CD1c-positive myeloid dendritic cell (primary cell): Measurements from ENCODE around the gene IGFN1.
"Not testable (repeated sequence)": the region's sequence is repeated elsewhere in the genome, so short reads cannot be mapped to it uniquely, and the experiment has no call there.

ENCODE experiments used
- DNase-seq: peaks from one replicate; pipeline ENCODE4 v3.0.0-alpha.2; 2016; ENCODE audit errors: extremely low spot score

Gene IGFN1

DNA sequence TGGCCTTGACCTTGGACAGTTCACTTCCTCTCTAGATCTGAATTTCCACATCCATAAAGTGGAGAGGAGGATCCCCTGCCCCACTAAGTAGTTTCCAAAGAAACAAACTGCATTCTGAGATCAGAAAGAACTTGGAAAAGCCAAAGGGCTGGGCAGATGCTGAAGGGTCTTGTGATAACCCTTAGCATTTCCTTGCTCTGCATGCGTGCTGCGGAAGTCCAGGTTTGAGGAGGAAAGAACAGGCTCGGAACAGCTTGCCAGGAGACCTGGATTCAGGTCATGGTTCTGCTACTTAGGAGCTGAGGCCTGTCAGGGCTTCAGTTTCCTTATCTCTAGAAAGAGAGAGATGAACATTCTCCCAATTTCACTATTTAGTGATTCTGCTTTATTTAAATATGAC is 27.2 kb downstream of the IGFN1 start:
- no peak for DNase-seq

DNA sequence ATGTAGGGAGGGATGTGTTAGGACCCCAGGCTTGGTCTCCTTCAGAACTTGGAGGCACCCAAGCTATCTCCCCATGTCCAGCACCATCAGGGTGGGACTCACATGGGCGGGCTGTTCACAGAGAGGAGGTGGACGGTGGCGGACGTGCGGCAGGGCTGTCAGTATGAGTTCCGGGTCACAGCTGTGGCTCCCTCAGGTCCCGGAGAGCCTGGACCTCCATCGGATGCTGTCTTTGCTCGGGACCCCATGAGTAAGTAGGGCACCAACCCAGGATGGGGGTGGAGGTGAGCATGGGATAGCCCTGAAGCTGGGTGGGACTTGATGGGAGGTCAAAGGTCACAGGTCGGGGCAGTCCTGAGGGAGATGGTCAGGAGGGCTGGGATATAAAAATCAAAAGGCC is 27.8 kb downstream of the IGFN1 start:
- DNase-seq = no peak

DNA sequence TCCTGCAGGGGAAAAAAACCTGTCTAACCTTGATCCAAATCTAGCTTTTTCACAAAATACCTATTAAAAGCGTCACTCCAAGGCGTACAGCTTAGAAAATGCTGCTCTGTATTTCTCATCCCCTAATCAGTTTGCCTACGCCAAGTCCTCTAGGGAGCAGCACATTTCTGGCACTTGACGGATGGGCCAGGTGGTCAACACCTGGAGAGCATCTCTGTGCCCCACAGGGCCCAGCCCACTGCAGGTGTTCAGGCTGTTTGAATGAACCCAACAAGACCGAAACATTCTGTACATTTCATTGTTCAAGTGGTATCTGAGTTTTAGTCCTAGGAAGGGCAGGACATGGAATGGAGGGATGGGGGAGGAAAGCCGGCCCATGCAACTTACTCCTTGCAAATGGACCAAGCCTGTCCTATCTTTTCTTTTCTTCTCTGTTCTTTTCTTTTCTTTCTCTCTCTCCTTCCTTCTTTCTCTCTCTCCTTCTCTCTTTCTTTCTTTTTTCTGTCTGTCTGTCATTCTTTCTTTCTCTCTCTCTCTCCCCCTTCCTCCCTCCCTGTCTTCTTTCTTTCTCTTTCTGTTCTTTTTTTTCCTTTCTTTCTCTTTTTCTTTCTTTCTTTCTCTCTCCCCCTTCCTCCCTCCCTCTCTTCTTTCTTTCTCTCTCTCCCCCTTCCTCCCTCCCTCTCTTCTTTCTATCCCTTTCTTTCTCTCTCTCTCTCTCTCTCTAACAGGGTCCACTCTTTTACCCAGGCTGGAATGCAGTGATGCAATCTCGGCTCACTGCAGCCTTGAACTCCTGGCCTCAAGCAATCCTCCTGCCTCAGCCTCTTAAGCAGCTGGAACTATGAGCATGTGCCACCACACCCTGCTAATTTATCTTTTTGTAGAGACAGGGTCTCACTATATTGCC is 29.1 kb downstream of the IGFN1 start:
- no peak for DNase-seq

DNA sequence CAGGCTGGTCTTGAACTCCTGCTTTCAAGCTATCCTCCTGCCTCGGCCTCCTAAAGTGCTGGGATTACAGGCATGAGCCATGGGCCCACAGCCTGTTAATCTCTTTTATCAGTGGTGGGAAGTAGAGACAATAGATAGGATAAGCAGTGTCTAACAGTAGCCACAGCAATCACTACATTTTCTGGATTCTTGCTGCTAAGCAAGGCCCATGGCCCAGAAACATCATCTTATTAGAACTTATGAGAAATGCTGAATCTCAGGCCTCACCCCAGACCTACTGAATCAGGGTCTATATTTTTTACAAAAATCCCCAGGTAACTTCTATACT is 29.7 kb downstream of the IGFN1 start:
- DNase-seq = no peak

DNA sequence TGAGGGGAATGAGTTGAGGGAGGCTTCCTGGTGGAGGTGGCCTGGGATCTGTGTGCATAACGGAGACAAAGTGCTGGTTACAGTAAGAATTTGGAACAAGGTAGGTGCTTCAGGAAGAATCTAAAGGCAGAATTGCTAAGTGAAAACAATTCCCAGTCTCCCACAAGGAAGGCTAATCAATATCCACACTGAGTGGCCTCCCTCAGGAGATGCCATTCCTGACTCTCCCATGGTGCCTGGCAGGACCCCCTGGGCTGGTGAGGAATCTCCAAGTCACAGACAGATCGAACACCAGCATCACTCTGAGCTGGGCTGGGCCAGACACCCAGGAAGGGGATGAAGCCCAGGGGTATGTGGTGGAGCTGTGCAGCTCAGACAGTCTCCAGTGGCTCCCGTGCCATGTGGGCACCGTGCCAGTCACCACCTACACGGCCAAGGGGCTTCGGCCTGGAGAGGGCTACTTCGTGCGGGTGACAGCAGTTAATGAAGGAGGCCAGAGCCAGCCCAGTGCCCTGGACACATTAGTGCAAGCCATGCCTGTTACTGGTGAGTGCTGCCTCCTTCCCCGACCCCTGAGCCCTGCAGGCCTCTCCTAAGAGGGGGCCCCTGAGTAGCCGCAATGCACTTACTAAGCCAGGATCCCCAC is 30.7 kb downstream of the IGFN1 start:
- DNase-seq = no peak

DNA sequence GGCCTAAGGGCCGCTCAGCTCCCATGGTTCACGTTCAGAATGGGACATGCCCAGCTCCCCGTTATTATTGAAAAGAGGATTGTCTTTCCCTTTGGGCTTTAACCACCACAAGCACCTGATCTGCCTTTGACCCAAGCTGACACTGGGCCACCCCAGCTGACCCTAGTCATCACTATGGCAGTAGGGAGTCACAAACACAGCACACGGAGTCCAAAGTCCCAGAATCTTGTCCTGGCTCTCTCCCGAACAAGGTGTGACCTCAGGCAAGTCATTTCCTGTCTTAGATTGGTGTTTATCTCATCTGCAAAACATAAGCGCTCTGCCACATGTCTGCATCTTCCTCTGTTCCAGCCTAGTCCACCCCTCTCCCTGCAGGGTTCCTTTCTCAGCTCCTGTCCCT is 31.5 kb downstream of the IGFN1 start:
- DNase-seq = no peak

DNA sequence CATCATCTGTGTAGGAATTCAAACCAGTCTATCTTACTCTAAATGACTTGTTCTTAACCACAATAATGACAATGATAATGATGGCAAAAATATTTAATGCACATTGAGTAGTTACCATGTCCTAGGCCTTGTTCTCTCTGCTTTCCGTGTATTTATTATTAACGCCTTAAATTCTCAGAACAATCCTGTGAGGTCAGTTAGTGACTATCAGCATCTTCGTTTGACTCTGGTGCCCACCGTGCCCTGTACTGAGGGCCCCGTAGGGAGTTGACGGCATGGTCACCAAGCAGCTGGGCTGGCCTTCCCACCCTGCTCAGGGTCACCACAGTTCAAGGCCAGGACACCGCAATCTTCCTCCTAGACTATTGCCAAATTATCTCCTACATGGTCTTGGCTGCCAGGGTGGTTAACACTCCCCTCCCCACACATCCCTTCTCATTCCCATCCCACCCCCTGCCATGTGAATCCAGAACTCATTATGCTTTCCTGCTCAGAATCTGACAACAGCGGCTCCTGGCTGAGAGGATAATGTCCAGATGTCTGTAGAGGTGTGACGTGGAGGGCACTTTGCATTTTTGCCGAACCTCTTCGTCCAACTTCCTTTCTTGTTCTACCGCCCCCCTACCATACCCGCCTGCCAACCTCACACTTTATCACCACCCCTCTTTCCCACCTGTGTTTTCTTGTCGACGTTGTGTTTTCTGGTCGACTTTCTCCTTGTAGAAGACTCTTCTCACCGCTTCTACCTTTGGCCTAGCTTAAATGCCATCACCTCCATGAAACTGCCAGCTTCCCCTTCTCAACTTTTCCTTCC is 33.4 kb downstream of the IGFN1 start:
- no peak for DNase-seq

DNA sequence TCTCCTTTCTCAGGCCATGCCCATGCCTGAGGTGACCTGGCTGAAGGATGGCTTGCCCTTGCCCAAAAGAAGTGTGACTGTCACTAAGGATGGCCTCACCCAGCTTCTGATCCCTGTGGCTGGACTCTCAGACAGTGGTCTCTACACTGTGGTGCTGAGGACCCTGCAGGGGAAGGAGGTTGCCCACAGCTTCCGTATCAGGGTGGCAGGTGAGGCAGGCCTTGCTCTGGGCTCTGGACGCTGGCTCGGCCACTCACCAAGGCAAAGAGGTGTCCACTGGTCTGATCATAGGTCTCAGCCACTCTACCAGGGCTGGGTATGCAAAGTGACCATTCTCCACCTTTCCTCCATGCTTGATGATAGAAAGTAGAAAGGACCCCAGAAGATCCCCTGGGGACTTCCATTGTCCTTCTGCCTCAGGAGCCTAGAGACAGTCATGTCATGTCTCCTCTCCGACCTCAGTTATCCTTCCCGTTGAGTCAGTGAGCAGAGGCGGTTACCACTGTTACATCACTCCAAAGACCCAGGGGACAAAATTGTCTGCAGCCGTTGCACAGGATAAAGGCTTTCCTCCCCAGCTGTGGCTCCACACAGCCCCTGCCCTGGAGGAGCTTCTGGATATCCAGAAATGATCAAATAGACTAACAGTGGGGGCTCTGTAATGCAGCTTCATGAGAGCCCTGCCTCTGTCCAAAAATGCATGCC is 34.2 kb downstream of the IGFN1 start:
- no peak for DNase-seq

DNA sequence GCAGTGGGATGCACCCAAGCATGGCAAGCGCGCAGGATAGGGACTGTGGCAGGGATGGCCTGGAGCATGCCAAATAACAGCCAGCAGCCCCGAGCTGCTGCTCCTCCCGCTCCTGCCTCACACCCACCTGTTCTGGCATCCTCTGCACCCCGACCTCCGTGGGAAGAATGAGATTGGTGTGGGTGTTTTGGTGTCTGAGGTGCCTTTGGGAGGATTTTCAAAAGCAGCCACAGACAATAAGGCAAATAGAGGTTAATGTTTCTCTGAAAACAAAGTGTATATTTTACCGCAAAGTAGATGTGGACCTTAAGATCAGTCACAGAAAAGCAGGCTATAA is 35.5 kb downstream of the IGFN1 start:
- no peak for DNase-seq

DNA sequence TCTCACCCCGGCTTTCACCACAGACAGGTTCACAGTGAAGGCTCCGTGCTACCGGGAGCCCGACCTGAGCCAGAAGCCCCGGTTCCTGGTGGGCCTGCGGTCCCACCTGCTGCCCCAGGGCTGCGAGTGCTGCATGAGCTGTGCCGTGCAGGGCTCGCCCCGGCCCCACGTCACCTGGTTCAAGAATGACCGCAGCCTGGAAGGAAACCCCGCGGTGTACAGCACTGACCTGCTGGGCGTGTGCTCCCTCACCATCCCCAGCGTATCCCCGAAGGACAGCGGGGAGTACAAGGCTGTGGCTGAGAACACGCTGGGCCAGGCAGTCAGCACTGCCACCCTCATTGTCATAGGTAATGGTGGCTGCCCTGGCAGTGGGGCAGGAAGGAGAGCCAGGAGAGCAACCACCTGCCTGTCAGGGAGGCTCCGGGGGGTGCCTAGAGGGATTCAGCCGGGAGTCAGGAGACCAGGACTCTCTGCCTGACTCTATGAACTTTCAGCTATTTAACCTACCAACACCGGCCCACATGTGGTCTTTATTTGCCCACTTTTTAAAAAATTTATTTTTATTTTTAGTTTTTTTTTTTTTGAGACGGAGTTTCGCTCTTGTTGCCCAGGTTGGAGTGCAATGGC is 36.4 kb downstream of the IGFN1 start:
- no peak for DNase-seq

DNA sequence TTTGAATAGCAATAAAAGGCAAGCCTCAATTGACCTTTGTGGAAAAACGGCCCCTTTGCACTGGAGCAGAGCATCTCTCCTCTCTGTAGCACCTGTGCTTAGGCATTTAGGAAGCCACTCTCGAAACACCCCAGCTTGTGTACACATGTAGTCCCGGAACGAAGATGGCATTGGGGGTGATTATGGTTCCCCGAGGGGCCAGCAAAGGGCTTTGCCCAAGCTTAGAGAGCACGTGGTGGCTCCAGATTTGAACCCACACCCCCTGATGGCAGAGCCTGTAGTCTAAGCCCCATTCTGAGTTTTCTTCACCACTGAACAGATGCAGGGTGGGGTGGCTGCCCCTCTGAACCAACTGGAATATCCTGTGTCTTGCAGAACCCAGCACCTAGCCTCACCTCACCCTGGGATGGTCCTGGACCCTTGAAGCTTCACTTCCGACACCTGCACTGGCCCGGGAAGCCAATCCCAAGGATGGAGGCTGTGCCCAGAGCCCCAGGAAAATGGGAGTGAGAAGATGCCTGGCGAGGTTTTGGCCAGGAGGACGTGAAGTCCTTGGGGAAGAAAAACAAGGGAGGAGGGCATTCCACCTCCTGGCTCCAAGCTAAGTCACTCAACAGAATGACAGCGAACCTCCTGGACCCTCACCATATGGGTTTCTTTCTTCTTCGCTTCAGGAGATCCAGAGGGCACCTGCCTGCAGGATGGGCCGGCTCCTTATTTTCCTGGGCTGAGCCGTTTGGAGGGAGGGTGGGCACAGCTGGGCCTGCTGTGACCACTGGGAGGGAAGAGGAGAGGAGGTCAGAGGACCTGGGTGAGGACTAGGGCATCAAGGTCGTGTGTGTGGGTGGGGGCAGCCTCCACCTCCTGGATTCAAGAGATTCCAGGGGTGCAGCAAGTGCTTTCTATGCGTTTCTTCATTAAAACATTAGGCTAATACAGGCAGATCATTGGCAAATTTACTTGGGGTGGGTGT is 37.7 kb downstream of the IGFN1 start:
- DNase-seq = no peak

DNA sequence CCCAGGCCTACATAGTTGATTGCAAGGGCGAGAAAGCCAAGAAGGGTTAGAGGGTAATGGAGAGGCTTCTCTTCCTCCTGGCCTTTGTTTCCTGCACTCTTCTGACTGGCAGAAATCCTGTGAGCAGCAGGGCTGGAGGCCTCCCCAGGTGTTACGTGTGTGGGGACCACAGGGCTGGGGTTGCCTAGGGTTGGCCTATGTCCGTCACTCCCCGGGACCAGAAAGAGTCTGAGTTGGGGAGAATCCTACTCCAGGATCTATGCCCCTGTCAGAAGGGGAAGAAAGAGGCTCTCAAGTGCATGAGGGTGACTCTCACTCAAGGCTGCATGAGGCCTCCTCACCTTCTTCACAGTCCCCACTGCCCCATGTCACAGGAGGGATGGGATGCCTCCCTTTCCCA is 38.5 kb downstream of the IGFN1 start:
- no peak for DNase-seq

DNA sequence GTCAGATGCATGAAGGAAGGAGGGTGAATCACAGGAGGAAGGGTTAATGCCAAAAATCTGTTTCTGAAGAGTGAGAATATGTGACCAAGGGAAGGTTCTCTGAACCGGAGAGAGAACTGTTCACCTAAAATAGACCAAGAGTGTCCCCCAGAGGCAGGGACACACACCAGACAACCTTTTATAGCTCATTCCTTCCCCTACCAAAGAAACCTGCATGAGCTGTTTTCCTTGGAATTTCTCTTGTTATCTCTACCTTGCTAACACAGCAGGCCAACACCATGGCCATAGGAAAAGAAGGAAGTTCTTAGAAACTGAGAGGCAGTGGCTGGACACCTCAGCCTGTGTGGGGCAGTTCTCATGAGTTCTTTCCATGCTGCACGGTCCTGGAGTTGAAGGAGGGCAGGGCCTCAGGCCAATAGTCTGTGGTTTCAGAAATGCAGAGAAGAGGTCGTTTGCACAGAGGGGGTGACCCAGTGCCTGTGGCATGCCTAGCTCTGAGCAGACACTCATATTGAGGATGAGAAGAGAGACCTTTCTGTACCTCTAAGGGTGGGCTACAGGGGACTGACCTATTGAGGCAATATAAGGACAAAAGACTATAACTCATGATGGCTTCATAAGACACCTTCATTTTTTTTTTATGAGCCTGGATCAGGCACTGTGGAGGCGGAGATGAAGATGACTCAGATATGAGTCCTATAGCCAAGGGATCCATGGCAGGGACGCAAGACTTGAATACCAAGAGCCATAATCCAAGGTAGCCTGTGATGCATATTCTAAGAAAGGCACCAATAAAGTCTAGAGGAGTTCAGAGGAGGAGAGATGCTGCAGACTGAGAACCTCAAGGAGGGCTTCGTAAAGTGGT is 39.4 kb downstream of the IGFN1 start:
- no peak for DNase-seq

DNA sequence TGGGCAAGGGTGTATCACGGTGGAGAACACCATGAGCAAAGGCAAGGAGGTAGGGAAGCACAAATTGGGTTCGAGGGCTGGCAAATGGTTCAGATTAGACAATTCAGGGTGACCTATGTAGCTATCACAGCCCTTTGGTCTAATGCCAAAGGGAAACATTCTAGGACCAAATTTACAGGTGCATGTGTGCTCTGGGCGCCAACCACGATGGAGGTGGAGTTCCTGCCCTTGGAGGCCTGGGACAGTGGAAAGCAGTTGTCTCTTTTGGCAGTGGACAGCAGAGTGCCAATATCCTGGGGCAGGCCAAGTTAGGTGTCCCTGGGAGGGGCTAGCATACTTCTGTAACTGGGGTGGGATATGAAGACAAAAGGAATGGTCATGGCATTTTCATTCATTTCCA is 40.1 kb downstream of the IGFN1 start:
- no peak for DNase-seq

DNA sequence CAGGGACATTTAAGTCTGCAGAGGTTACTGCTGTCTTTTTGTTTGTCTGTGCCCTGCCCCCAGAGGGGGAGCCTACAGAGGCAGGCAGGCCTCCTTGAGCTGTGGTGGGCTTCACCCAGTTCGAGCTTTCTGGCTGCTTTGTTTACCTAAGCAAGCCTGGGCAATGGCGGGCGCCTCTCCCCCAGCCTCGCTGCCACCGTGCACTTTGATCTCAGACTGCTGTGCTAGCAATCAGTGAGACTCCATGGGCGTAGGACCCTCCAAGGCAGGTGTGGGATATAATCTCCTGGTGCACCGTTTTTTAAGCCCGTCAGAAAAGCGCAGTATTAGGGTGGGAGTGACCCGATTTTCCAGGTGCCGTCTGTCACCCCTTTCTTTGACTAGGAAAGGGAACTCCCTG is 49.0 kb downstream of the IGFN1 start:
- DNase-seq = not testable (repeated sequence)

DNA sequence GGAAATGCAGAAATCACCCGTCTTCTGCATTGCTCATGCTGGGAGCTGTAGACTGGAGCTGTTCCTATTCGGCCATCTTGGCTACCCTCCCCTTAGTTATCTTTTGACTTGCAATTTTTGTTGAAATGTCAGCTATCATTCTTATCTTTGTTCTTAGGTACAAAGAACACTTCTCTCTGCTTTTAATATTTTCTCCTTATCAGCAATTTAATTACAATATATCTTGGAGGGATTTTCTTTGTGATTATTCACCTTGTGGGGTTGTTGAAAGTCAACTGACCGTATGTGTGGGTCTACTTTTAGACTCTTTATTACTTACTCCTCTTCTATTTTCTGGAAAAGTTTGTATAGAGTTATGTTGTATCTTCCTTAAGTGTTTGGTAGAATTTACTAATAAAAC is 49.5 kb downstream of the IGFN1 start:
- no peak for DNase-seq

DNA sequence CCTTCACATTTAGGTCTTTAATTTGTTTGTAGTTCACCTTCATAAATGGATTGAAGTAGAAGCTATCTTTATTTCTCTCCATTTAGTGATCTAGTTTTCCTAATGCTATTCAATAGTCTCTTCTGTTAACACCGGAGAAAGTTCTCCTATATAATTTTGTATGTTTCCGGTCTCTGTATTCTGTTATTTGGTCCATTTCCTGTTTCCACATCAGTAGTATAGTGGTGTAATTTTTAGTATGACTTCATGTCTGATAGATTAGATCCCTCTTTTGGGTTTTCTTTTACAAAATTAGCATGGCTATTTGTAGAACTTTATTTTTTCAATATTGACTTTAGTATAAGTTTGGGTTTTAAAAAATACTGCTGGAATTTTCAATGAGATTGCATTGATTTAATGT is 51.1 kb downstream of the IGFN1 start:
- DNase-seq = no peak

DNA sequence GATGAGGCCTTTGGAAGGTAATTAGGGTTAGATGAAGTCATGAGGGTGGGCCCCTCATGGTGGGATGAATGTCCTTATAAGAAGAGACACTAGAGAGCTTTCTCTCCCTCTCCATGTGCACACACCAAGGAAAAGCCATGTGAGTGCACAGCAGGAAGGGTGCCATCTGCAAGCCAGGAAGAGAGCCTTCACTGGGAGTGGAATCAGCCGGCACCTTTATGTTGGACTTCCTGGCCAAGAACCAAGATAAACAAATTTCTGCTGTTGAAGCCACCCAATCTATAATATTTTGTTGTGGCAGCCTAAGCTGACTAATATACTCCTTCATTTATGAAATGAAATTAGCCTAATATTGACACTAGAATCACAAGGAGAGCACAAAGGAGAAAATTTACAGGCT is 54.5 kb downstream of the IGFN1 start:
- DNase-seq = no peak

DNA sequence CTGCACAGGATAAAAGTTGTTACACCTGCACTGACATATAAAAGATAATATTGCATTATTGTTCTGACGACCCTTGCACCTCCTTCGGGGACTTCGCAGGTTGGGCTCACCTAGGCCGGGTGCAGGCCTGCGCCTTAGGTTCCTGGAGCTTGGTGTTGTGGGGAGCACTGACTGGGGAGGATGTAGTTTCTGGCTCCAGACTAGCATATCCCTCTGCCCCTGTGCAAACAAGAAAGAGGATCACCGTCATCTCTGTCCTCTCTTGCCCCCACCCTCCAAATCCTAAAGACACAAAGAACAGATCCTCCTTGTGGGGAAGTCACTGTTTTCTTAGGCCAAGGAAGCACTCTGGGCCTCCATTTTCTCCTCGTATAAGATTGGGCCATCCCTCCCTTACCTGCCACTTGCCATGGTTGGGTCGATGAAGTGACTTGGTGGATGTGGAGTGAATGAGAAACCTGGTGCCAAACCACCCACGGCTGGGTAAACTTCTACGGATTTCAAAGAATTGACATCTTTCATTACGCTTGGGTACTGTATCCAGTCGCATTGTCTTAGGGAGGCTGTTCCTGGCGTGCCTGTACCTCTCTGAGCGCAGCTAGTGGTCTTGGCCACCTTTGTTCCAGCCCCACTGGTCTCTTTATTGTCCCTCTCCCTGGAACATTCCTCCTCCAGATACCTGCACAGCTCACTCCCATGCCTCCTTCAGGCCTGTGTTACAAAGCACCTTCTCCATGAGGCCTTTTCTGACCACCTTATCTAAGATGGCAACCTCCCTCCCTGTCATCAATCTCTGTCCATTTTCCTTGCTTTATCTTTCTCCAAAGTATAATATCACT is 58.3 kb downstream of the IGFN1 start:
- DNase-seq = no peak
